ENCODE data around the gene RGL3.
A peak's percentile ranks its signal among the peaks of the same experiment; 100 is the strongest.

The RGL3 gene

GRCh38 chr19:11422163-11423065 is 3.3 kb upstream of the RGL3 start:
- FAIRE-seq (no peak), DNase-seq (ENCODE audit: insufficient read length, low spot score) (no peak)
- TF ChIP-seq CTCF (IDR thresholded peaks at IDR 0.05; ENCODE audit: insufficient read depth, missing control alignments), result no peak

GRCh38 chr19:11421371-11422098 is 2.4 kb upstream of the RGL3 start:
- DNase-seq (ENCODE audit: insufficient read length, low spot score) (no peak), FAIRE-seq (no peak)
- no peak for TF ChIP-seq CTCF (IDR thresholded peaks at IDR 0.05; ENCODE audit: insufficient read depth, missing control alignments)

GRCh38 chr19:11420429-11421370 is 1.6 kb upstream of the RGL3 start:
- FAIRE-seq (no peak), DNase-seq (ENCODE audit: insufficient read length, low spot score) (no peak)
- no peak for TF ChIP-seq CTCF (IDR thresholded peaks at IDR 0.05; ENCODE audit: insufficient read depth, missing control alignments)

GRCh38 chr19:11418094-11418548 is 993 bp downstream of the RGL3 start:
- no peak for FAIRE-seq
- DNase-seq (ENCODE audit: insufficient read length, low spot score), result no peak
- no peak for TF ChIP-seq CTCF (IDR thresholded peaks at IDR 0.05; ENCODE audit: insufficient read depth, missing control alignments)

- no peak for FAIRE-seq
- no peak for TF ChIP-seq CTCF (IDR thresholded peaks at IDR 0.05; ENCODE audit: insufficient read depth, missing control alignments)
- no peak for DNase-seq (ENCODE audit: insufficient read length, low spot score)
These were observed 2.6 kb downstream of the RGL3 start for GRCh38 chr19:11416346-11417052.

GRCh38 chr19:11414544-11414943 is 4.6 kb downstream of the RGL3 start:
- TF ChIP-seq CTCF (IDR thresholded peaks at IDR 0.05; ENCODE audit: insufficient read depth, missing control alignments), result no peak
- peak; percentile 97 for FAIRE-seq
- peak; percentile 74 for DNase-seq (ENCODE audit: insufficient read length, low spot score)
